ENCODE measurements around the gene SARDH. TPM values are rescaled to one million over a fixed set of nuclear protein-coding genes. Genes with fewer than 3 reads are reported as not detected.

The SARDH gene
- total and polyA plus RNA-seq, 2 donors (not counting 3 experiments of a cell fraction or from before 2014, with no cell fraction given), result 0.19 to 0.44 TPM

DNA sequence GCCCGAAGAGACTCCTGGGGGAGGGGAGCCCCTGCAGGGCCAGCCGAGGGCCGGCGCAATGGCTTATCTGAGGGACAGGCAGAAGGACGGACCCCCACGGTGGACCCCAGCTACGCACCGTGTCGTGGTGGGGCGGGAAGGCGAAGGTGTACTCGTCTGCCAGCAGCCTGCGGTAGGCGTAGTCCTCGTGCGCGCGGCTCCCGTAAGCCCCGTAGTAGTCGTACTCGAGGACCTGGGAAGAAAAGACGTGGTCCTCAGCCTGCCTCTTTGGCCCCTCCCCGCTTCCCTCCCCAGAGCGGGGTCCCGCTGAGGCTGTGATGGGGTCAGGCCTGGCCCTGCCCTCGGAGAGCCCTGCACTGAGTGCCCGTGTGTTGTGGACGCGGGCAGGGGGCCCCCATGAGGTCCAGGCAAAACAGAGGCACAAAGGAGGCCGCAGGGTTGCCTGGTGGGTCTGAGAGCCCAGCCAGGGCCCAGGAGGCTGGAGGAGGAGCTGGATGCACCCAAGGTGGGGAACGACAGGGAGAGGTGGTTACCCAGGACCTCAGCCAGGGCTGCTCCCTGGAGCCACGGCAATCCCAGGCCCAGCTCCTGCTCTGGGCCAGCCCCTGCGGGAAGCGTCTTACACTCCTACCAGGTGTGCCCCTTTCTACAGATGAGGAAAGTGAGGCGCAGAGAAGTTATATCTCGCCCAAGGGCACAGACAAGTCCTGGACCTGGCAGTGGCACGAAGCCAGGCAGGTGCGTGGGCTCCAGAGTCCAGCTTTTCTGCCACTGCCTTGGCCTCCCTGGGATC, 35.2 kb downstream of the SARDH start:
- no peak overlapping the region for H3K4me2 ChIP-seq (ENCODE audit: insufficient read depth, low read length)

More for the DNA sequence above, 35.2 kb downstream of the SARDH start:
- Histone ChIP-seq H4K20me1 (replicated peaks; ENCODE audit: control insufficient read depth, extremely low read depth, insufficient read depth, low read length) (no peaks in the 10 kb centered on the region), H3K79me2 (ENCODE audit: control insufficient read depth, insufficient read depth, low read length) (no peaks in the 10 kb centered on the region), H3K27ac (ENCODE audit: insufficient read depth, low read depth, low read length) (no peak overlapping the region), H3K4me3 (replicated peaks in 1 of 3; ENCODE audit: insufficient read depth in 1 of 3, low read depth in 1 of 3, low read length in 3 of 3) (no peak overlapping the region), H3K9me3 (replicated peaks; ENCODE audit: control insufficient read depth, insufficient read depth, low read length) (no peaks in the 10 kb centered on the region), H2AFZ (ENCODE audit: low read depth, low read length) (peak overlapping the region; percentile 15), H3K27me3 (ENCODE audit: control insufficient read depth in 2 of 2, insufficient read depth in 2 of 2, low read length in 2 of 2) (peaks cover 2 to 3% of the 10 kb centered on the region in 2 experiments), H3K9ac (replicated peaks; ENCODE audit: extremely low read depth, insufficient read depth, low read length) (no peak overlapping the region), H3K9me1 (replicated peaks; ENCODE audit: control insufficient read depth, extremely low read depth, insufficient read depth, low read length) (no peaks in the 10 kb centered on the region), H3K36me3 (ENCODE audit: control insufficient read depth in 2 of 2, extremely low read depth in 1 of 2, insufficient read depth in 2 of 2, low read length in 2 of 2) (no peaks in the 10 kb centered on the region), H3K4me1 (ENCODE audit: control insufficient read depth, extremely low read depth, insufficient read depth, low read length) (no peaks in the 10 kb centered on the region)
- TF ChIP-seq MYC (IDR thresholded peaks at IDR 0.05; ENCODE audit: low read depth, low read length), result no peak
- TF ChIP-seq EZH2 (IDR thresholded peaks at IDR 0.05; ENCODE audit: borderline replicate concordance, low read depth, low read length, severe bottlenecking), result no peak
- TF ChIP-seq POLR2AphosphoS5 (IDR thresholded peaks at IDR 0.05; ENCODE audit: insufficient read depth, low read depth, low read length), result no peak
- no peak for TF ChIP-seq GATA2 (IDR thresholded peaks at IDR 0.05; ENCODE audit: insufficient read depth, insufficient read length, low read depth, low read length)
- no peak for TF ChIP-seq JUN (IDR thresholded peaks at IDR 0.05; ENCODE audit: borderline replicate concordance, insufficient read depth, insufficient read length, low read depth)
- TF ChIP-seq FOS (IDR thresholded peaks at IDR 0.05; ENCODE audit: borderline replicate concordance, insufficient read depth, low read length), result no peak
- TF ChIP-seq POLR2A (IDR thresholded peaks at IDR 0.05; ENCODE audit: low read depth, low read length), result no peak
- TF ChIP-seq, protein P1, sequence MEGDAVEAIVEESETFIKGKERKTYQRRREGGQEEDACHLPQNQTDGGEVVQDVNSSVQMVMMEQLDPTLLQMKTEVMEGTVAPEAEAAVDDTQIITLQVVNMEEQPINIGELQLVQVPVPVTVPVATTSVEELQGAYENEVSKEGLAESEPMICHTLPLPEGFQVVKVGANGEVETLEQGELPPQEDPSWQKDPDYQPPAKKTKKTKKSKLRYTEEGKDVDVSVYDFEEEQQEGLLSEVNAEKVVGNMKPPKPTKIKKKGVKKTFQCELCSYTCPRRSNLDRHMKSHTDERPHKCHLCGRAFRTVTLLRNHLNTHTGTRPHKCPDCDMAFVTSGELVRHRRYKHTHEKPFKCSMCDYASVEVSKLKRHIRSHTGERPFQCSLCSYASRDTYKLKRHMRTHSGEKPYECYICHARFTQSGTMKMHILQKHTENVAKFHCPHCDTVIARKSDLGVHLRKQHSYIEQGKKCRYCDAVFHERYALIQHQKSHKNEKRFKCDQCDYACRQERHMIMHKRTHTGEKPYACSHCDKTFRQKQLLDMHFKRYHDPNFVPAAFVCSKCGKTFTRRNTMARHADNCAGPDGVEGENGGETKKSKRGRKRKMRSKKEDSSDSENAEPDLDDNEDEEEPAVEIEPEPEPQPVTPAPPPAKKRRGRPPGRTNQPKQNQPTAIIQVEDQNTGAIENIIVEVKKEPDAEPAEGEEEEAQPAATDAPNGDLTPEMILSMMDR (IDR thresholded peaks at IDR 0.05; ENCODE audit: extremely low read depth in 1 of 2, insufficient read depth in 1 of 2, low read depth in 1 of 2, low read length in 2 of 2), result no peak
- dilution Hi-C loops (cut with MboI; ENCODE audit: extremely low pct_ligation_motif_present, low sequenced_read_pairs), result no loop called here
- intact Hi-C loops (cut with micrococcal nuclease), result no loop called here
- CTCF ChIA-PET, result no interaction called here
- no peak for FAIRE-seq
- no TSS peak for BruUV-seq (replicated peaks)
- DNase-seq (ENCODE audit: low read depth, low spot score), result no peak
- POLR2A ChIA-PET, result no interaction called here
